Upper lobe of left lung (tissue), 6 donors: ENCODE data around the gene PKDCC. TPM values are rescaled to one million over a fixed set of nuclear protein-coding genes. Genes with fewer than 3 reads are reported as not detected.

Experiments used
- ATAC-seq, 2 donors: fragments of 200-7000 bp; cut with Tn5 transposase; one replicate each; pipeline ENCODE4 v1.9.1; 2022; ENCODE audit warnings: mild to moderate bottlenecking in 2 of 2, moderate library complexity in 2 of 2; ENCODE audit not compliant: low FRiP score in 2 of 2
- DNase-seq, 2 donors: peaks; one replicate each; pipeline ENCODE4 v3.0.0-alpha.2; 2019 to 2020
- H3K27ac ChIP-seq, 4 donors: fragments of 200-600 bp; sonication (generic); one replicate each; pipeline ENCODE4 v1.5.1; 2016 to 2019
- H3K27me3 ChIP-seq, 4 donors: fragments of 200-600 bp; sonication (generic); one replicate each; pipeline ENCODE4 v1.5.1; 2017 to 2019
- H3K36me3 ChIP-seq, 4 donors: fragments of 200-600 bp; sonication (generic); one replicate each; pipeline ENCODE4 v1.5.1; 2016 to 2019
- H3K4me1 ChIP-seq, 4 donors: fragments of 200-600 bp; sonication (generic); one replicate each; pipeline ENCODE4 v1.5.1; 2018 to 2019
- H3K4me3 ChIP-seq, 4 donors: fragments of 200-600 bp; sonication (generic); one replicate each; pipeline ENCODE4 v1.5.1; 2017 to 2019; ENCODE audit warnings: mild to moderate bottlenecking in 2 of 4, moderate library complexity in 1 of 4
- H3K9me3 ChIP-seq, 4 donors: fragments of 200-600 bp; sonication (generic); one replicate each; pipeline ENCODE4 v1.5.1; 2018 to 2019
- CTCF ChIP-seq, 6 experiments: fragments of 450-650 bp in 4 of 6; fragments of 200-600 bp in 2 of 6; sonication (generic) in 2 of 6; IDR thresholded peaks; one replicate each; pipeline ENCODE4 v1.5.1; 2016 to 2019; ENCODE audit warnings: antibody characterized with exemption in 6 of 6
- EP300 ChIP-seq, 4 donors: sonication (generic); formaldehyde crosslinking; IDR thresholded peaks; one replicate each; pipeline ENCODE4 v1.5.1; 2017; ENCODE audit warnings: antibody characterized with exemption in 4 of 4, control low read depth in 2 of 4
- POLR2A ChIP-seq, 4 donors: fragments of 450-650 bp; IDR thresholded peaks; one replicate each; pipeline ENCODE4 v1.5.1; 2016 to 2017; ENCODE audit warnings: antibody characterized with exemption in 4 of 4, mild to moderate bottlenecking in 2 of 4
- POLR2AphosphoS5 ChIP-seq, 2 donors: sonication (generic); formaldehyde crosslinking; IDR thresholded peaks; one replicate each; pipeline ENCODE4 v1.5.1; 2017; ENCODE audit warnings: antibody characterized with exemption in 2 of 2
- WGBS, 2 donors: methylation state at CpG; one replicate each; pipeline ENCODE4 v1.1.5; 2017 to 2018; 5-methylcytosine and 5-hydroxymethylcytosine counted together
- total RNA-seq, 6 donors: library from RNA; depleted of rRNA in 4 of 6; stranded (reverse); fragments of >200 nt in 4 of 6; gene quantifications; one replicate each; pipeline versions ENCODE4 v1.1.0 to v1.2.1, GENCODE V29; 2016 to 2021
- donor health status: DM: no; HTN: no; CAD: no; lungs with moderate emphysema.
- donor health status: DM: no; HTN: yes; CAD: no; lungs with severe emphysema.

Gene PKDCC
- total RNA-seq, 6 donors from 2014 or later, result 65.0 to 156 (median 95.9) TPM

GRCh38 chr2:42053791-42054701 is 6.2 kb downstream of the PKDCC start:
- Histone ChIP-seq H3K27me3 (peaks cover 0 to 3% (median 0%) of the 10 kb centered on the region in 4 donors), H3K36me3 (peaks cover 0 to 32% (median 12%) of the 10 kb centered on the region in 4 donors), H3K9me3 (no peaks in the 10 kb centered on the region), H3K4me1 (peaks cover 12 to 22% (median 19%) of the 10 kb centered on the region in 4 donors), H3K27ac (peak overlapping the region; percentile 41 to 89 (median 78)), H3K4me3 (no peak overlapping the region)
- TF ChIP-seq POLR2AphosphoS5 (IDR thresholded peaks at IDR 0.05) (peak in 1 of 2 donors; percentile 25), POLR2A (IDR thresholded peaks at IDR 0.05) (no peak)
- DNase-seq (peak in 1 of 2 donors; percentile 71), ATAC-seq (no peak)
- WGBS, 2 donors, result 78 to 83% methylated on average over 22 to 24 of the region's 24 CpGs

GRCh38 chr2:42054714-42055430 is 7.1 kb downstream of the PKDCC start:
- Histone ChIP-seq H3K36me3 (peaks cover 0 to 38% (median 12%) of the 10 kb centered on the region in 4 donors), H3K4me3 (no peak overlapping the region), H3K27me3 (no peaks in the 10 kb centered on the region), H3K9me3 (no peaks in the 10 kb centered on the region), H3K4me1 (peaks cover 15 to 26% (median 19%) of the 10 kb centered on the region in 4 donors), H3K27ac (peak overlapping the region; percentile 41 to 89 (median 78))
- 85 to 87% methylated on average over 15 to 19 of the region's 19 CpGs for WGBS, 2 donors
- TF ChIP-seq CTCF (IDR thresholded peaks at IDR 0.05), result peak in 1 of 6 experiments; percentile 28
- no peak for TF ChIP-seq POLR2AphosphoS5 (IDR thresholded peaks at IDR 0.05)
- ATAC-seq (no peak), DNase-seq (no peak)

GRCh38 chr2:42055573-42056514 is 8.0 kb downstream of the PKDCC start:
- ATAC-seq (no peak), DNase-seq (no peak)
- no peak for TF ChIP-seq CTCF (IDR thresholded peaks at IDR 0.05)
- peaks cover 0 to 38% (median 12%) of the 10 kb centered on the region in 4 donors for H3K36me3 ChIP-seq
- no peak overlapping the region for H3K4me3 ChIP-seq
- H3K27me3 ChIP-seq, result no peaks in the 10 kb centered on the region
- H3K9me3 ChIP-seq, result no peaks in the 10 kb centered on the region
- H3K27ac ChIP-seq, result peak overlapping the region in 3 of 4 donors; percentile 67 to 89 (median 80)
- WGBS, 2 donors, result 60 to 66% methylated on average over 4 of the region's 4 CpGs
- H3K4me1 ChIP-seq, result peaks cover 17 to 34% (median 28%) of the 10 kb centered on the region in 4 donors

GRCh38 chr2:42057159-42057901 is 9.5 kb downstream of the PKDCC start:
- H3K9me3 ChIP-seq, result no peaks in the 10 kb centered on the region
- peaks cover 0 to 38% (median 12%) of the 10 kb centered on the region in 4 donors for H3K36me3 ChIP-seq
- H3K27ac ChIP-seq, result peak overlapping the region in 3 of 4 donors; percentile 10 to 80 (median 30)
- DNase-seq (no peak), ATAC-seq (no peak)
- TF ChIP-seq CTCF (IDR thresholded peaks at IDR 0.05) (no peak), EP300 (IDR thresholded peaks at IDR 0.05) (no peak), POLR2A (IDR thresholded peaks at IDR 0.05) (no peak), POLR2AphosphoS5 (IDR thresholded peaks at IDR 0.05) (no peak)
- H3K27me3 ChIP-seq, result no peaks in the 10 kb centered on the region
- H3K4me3 ChIP-seq, result no peak overlapping the region
- 94 to 96% methylated on average over 5 to 7 of the region's 8 CpGs for WGBS, 2 donors
- peaks cover 21 to 47% (median 34%) of the 10 kb centered on the region in 4 donors for H3K4me1 ChIP-seq
